ENCODE measurements around the gene CACNA1G. TPM values are rescaled to one million over a fixed set of nuclear protein-coding genes. Genes with fewer than 3 reads are reported as not detected.

Gene CACNA1G
- total RNA-seq, result not detected
- long read RNA-seq, result 0 reads

DNA sequence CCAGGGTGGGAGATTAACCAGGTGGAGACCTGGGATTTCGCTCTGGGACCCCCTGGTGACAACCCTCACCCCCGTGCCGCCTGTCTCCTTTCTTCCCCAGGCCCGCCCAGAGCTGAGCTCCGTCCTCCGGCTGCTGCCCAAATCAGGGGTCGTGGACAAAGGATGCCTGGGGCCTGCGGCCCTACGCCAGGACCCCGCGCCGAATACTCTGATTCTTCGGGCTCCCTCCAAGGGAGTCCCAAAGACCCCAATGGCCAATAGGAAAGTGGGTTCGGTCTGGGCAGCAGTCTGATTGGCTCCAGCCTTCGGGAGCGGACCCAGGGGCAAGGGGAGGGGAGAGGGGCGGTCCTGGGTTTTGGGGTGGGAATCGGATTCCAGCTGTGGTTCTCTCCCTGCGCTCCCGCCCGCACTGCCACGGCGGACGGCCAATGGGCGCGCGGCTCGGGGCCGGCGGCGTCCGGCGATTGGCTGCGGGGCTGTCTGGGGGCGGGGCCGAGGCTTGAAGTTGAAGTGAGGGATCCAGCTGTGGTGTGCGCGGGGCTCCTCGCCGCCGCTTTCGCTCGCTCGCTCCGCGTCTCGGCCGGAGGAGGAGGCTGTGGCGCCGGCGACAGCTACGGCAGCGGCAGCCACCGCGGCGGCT is at the start of gene CACNA1G:
TSS of gene CACNA1G (plus strand) at position 531 of the 640 bp plus-strand sequence. CDS start 745 bp downstream, outside the sequence.
- TF ChIP-seq, protein P1, sequence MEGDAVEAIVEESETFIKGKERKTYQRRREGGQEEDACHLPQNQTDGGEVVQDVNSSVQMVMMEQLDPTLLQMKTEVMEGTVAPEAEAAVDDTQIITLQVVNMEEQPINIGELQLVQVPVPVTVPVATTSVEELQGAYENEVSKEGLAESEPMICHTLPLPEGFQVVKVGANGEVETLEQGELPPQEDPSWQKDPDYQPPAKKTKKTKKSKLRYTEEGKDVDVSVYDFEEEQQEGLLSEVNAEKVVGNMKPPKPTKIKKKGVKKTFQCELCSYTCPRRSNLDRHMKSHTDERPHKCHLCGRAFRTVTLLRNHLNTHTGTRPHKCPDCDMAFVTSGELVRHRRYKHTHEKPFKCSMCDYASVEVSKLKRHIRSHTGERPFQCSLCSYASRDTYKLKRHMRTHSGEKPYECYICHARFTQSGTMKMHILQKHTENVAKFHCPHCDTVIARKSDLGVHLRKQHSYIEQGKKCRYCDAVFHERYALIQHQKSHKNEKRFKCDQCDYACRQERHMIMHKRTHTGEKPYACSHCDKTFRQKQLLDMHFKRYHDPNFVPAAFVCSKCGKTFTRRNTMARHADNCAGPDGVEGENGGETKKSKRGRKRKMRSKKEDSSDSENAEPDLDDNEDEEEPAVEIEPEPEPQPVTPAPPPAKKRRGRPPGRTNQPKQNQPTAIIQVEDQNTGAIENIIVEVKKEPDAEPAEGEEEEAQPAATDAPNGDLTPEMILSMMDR (IDR thresholded peaks at IDR 0.05), result no peak
- TF ChIP-seq POLR2A (IDR thresholded peaks at IDR 0.05), result no peak
- ATAC-seq, result peak; percentile 80 to 89 (median 83)
- DNase-seq, result peak; percentile 83 to 84 (median 83)
- peak within 1 kb of the TSS; percentile 23 to 43 (median 35) for H3K4me3 ChIP-seq
- peaks cover 4 to 29% of the 10 kb centered on the region in 2 donors for H3K27me3 ChIP-seq
- no peak within 1 kb of the TSS for H3K27ac ChIP-seq
- intact Hi-C loops (cut with DNase I), result no loop called here
- H3K9me3 ChIP-seq, result no peaks in the 10 kb centered on the region
- H3K36me3 ChIP-seq, result peaks cover 0 to 5% (median 0%) of the 10 kb centered on the region in 4 donors
- WGBS (ENCODE audit: insufficient coverage, low coverage, low lambda C conversion rate, missing lambda C conversion rate), result no CpG with 5 or more reads among the region's 56 CpGs
- peaks cover 0 to 22% (median 6%) of the 10 kb centered on the region in 4 donors for H3K4me1 ChIP-seq

DNA sequence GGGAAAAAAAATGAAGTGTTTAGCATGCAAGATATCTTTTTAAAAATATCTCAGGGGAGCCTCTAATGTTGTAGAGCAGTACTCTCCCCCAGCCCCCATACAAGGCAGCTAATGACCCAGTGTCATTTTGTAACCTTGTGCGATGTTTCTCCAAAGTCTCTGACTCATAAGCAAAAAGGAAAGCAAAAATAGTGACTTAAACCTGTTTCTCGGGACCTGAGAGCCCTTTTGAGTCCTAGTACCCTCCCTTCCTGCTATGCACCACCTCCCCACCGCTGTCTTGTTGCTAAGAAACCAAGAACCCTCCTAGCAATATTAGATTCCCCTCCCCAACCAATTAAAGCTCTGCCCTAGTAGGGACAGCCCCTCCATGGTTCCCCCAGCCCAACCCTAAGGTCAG is 49.5 kb upstream of the CACNA1G start:
- ATAC-seq (no peak), DNase-seq (no peak)
- TF ChIP-seq, protein P1 (IDR thresholded peaks at IDR 0.05), result no peak
- no peak for TF ChIP-seq POLR2A (IDR thresholded peaks at IDR 0.05)
- Histone ChIP-seq H3K4me1 (peaks cover 0 to 11% (median 0%) of the 10 kb centered on the region in 4 donors), H3K36me3 (no peaks in the 10 kb centered on the region), H3K27me3 (no peaks in the 10 kb centered on the region), H3K9me3 (no peaks in the 10 kb centered on the region), H3K27ac (no peak overlapping the region), H3K4me3 (no peak overlapping the region)
- WGBS (ENCODE audit: insufficient coverage, low coverage, low lambda C conversion rate, missing lambda C conversion rate), result 62% methylated on average over 3 of the region's 3 CpGs
- intact Hi-C loops (cut with DNase I), result no loop called here

GRCh38 chr17:50513495-50513894 is 47.0 kb upstream of the CACNA1G start:
- H3K27me3 ChIP-seq, result no peaks in the 10 kb centered on the region
- WGBS (ENCODE audit: insufficient coverage, low coverage, low lambda C conversion rate, missing lambda C conversion rate), result 60% methylated on average over 3 of the region's 4 CpGs

GRCh38 chr17:50514388-50514787 is 46.1 kb upstream of the CACNA1G start:
- no peak for DNase-seq

More at GRCh38 chr17:50513495-50513894, 47.0 kb upstream of the CACNA1G start:
- no peak overlapping the region for H3K4me3 ChIP-seq
- ATAC-seq (no peak), DNase-seq (no peak)
- no peak overlapping the region for H3K27ac ChIP-seq
- peaks cover 0 to 7% (median 0%) of the 10 kb centered on the region in 4 donors for H3K4me1 ChIP-seq
- H3K36me3 ChIP-seq, result no peaks in the 10 kb centered on the region
- TF ChIP-seq POLR2A (IDR thresholded peaks at IDR 0.05), result no peak
- TF ChIP-seq, protein P1 (IDR thresholded peaks at IDR 0.05), result no peak
- H3K9me3 ChIP-seq, result no peaks in the 10 kb centered on the region
- intact Hi-C loops (cut with DNase I), result no loop called here

More at GRCh38 chr17:50514388-50514787, 46.1 kb upstream of the CACNA1G start:
- no peaks in the 10 kb centered on the region for H3K9me3 ChIP-seq
- intact Hi-C loops (cut with DNase I), result no loop called here
- H3K36me3 ChIP-seq, result no peaks in the 10 kb centered on the region
- no peak overlapping the region for H3K27ac ChIP-seq
- WGBS (ENCODE audit: insufficient coverage, low coverage, low lambda C conversion rate, missing lambda C conversion rate), result 53% methylated on average over 3 of the region's 3 CpGs
- no peak for ATAC-seq
- TF ChIP-seq, protein P1 (IDR thresholded peaks at IDR 0.05), result no peak
- peaks cover 0 to 7% (median 0%) of the 10 kb centered on the region in 4 donors for H3K4me1 ChIP-seq
- H3K27me3 ChIP-seq, result no peaks in the 10 kb centered on the region
- no peak overlapping the region for H3K4me3 ChIP-seq

Measured in right lobe of liver (tissue), 6 donors.